Aorta (tissue), 5 donors: ENCODE results near the gene NOC2L. TPM values are rescaled to one million over a fixed set of nuclear protein-coding genes. Genes with fewer than 3 reads are reported as not detected.

Experiments used
- ATAC-seq: fragments of 200-7000 bp; cut with Tn5 transposase; one replicate; pipeline ENCODE4 v1.9.1; 2022; ENCODE audit warnings: moderate library complexity; ENCODE audit not compliant: low FRiP score
- DNase-seq, 2 donors: peaks; one replicate each; pipeline ENCODE4 v3.0.0-alpha.2; 2020
- H3K27ac ChIP-seq, 2 donors: one replicate each; pipeline ENCODE4 v1.5.1; 2013; ENCODE audit warnings: low read length in 2 of 2, mild to moderate bottlenecking in 2 of 2, moderate library complexity in 2 of 2, control low read depth in 1 of 2, inconsistent platforms in 1 of 2, low read depth in 1 of 2
- H3K27me3 ChIP-seq, 2 donors: one replicate each; pipeline ENCODE4 v1.6.1; 2013; ENCODE audit warnings: control low read depth in 1 of 2, low read length in 1 of 2, mild to moderate bottlenecking in 1 of 2, moderate library complexity in 1 of 2; ENCODE audit not compliant: insufficient read depth in 2 of 2, control insufficient read depth in 1 of 2
- H3K36me3 ChIP-seq, 2 donors: one replicate each; pipeline ENCODE4 v1.6.1; 2013; ENCODE audit warnings: control low read depth in 1 of 2, low read length in 1 of 2, mild to moderate bottlenecking in 1 of 2; ENCODE audit not compliant: insufficient read depth in 2 of 2, control insufficient read depth in 1 of 2
- H3K4me1 ChIP-seq, 2 donors: one replicate each; pipeline ENCODE4 v1.6.1; 2013; ENCODE audit warnings: low read length in 2 of 2, control low read depth in 1 of 2, mild to moderate bottlenecking in 1 of 2, moderate library complexity in 1 of 2; ENCODE audit not compliant: insufficient read depth in 2 of 2, control insufficient read depth in 1 of 2
- H3K4me3 ChIP-seq, 2 donors: one replicate each; pipeline ENCODE4 v1.5.1; 2013; ENCODE audit warnings: low read length in 2 of 2, control low read depth in 1 of 2, mild to moderate bottlenecking in 1 of 2
- H3K9me3 ChIP-seq: one replicate; pipeline ENCODE4 v1.6.1; 2013; ENCODE audit warnings: mild to moderate bottlenecking, low read length; ENCODE audit not compliant: control insufficient read depth
- WGBS, 2 donors: extraction: QIAGEN DNeasy Blood & Tissue Kit; methylation state at CpG; one replicate each; pipeline ENCODE4 v1.1.7; 2013; 5-methylcytosine and 5-hydroxymethylcytosine counted together
- intact Hi-C, 2 donors: fragments of 100-400 bp; cut with DNase I; formaldehyde crosslinking; loops; one replicate each; pipeline versions ENCODE4 v1.14.2 to v1.15.0; 2022
- polyA plus RNA-seq, 2 donors: library from polyadenylated mRNA; stranded (reverse); fragments of 200-250 nt; gene quantifications; one replicate each; pipeline ENCODE4 v1.2.3, GENCODE V29; 2013
- total RNA-seq, 2 donors: library from RNA; stranded (reverse); fragmentation: NEBNext Ultra II Directional; extraction: Animal tissue kit (Norgen Biotek cat#: 25700); gene quantifications; one replicate each; pipeline ENCODE4 v1.2.1, GENCODE V29; 2021
- donor health status: healthy with polysubstance abuse.
- donor health status: Bipolar disorder and iron deficiency.
- donor health status: DM: no; HTN: no; CAD: no.
- donor health status: DM: no; HTN: no; CAD: no.
- donor health status: DM: yes; HTN: yes; CAD: no.

NOC2L gene
- total and polyA plus RNA-seq, 4 donors: 17.3 to 55.5 (median 38.6) TPM

GRCh38 chr1:927234-927633 is 31.8 kb downstream of the NOC2L start:
- Histone ChIP-seq H3K27ac (no peak overlapping the region), H3K27me3 (no peaks in the 10 kb centered on the region), H3K4me1 (no peaks in the 10 kb centered on the region), H3K4me3 (no peak overlapping the region), H3K9me3 (no peaks in the 10 kb centered on the region), H3K36me3 (no peaks in the 10 kb centered on the region)
- intact Hi-C loops: loop anchor here in 1 of 2 donors (10.0 kb wide), 1 partner anchor 78 kb away; the partner anchor contains the start of gene HES4
- 76 to 84% methylated on average over 9 of the region's 9 CpGs for WGBS, 2 donors
- DNase-seq (no peak), ATAC-seq (no peak)

DNA sequence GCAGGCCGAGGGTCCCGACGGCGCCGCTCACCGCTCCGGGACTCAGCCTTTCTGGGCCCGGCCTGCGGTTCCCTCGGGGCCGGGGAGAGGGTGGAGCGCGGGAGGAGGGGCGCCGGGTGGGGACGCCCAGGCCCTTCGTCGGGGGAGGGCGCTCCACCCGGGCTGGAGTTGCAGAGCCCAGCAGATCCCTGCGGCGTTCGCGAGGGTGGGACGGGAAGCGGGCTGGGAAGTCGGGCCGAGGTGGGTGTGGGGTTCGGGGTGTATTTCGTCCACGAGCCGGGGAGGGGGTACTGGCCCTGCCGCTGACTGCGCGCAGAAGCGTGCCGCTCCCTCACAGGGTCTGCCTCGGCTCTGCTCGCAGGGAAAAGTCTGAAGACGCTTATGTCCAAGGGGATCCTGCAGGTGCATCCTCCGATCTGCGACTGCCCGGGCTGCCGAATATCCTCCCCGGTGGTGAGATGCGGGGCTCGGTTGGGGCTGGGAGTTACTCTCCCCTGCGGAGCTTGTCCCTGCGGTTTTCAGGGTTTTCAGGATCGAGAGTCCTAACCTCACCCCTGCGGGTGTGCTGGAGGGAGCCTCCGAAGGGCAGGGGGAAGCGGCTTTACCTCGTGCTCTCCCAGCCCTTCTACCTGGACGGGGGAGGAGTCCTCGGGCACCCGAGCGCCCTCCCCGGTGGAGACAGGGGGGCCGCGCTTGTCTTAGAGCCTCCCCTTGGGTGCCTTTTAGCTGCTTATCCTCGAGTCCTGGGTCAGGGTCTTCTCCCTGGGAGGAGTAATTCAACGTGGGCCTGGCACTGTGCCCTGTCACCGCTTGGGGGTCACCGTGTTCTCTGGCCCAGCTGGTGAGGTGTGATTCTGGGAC is 33.3 kb downstream of the NOC2L start:
- WGBS, 2 donors: 27 to 31% methylated on average over 59 to 65 of the region's 65 CpGs
- intact Hi-C loops: loop anchor here in 1 of 2 donors (2.0 to 10.0 kb wide), 2 partner anchors 15 to 79 kb away; partner anchors contain the start of gene HES4
- no peaks in the 10 kb centered on the region for H3K27me3 ChIP-seq
- H3K4me3 ChIP-seq: no peak overlapping the region
- H3K36me3 ChIP-seq: no peaks in the 10 kb centered on the region
- ATAC-seq (peak; percentile 65), DNase-seq (peak; percentile 75 to 89)
- no peaks in the 10 kb centered on the region for H3K4me1 ChIP-seq
- no peaks in the 10 kb centered on the region for H3K9me3 ChIP-seq
- no peak overlapping the region for H3K27ac ChIP-seq

GRCh38 chr1:924656-925560 is 34.1 kb downstream of the NOC2L start:
- H3K4me1 ChIP-seq: no peaks in the 10 kb centered on the region

GRCh38 chr1:923991-924655 is 34.9 kb downstream of the NOC2L start:
- no peaks in the 10 kb centered on the region for H3K9me3 ChIP-seq
- DNase-seq (no peak), ATAC-seq (no peak)
- H3K4me1 ChIP-seq: no peaks in the 10 kb centered on the region
- H3K4me3 ChIP-seq: peak overlapping the region; percentile 23 to 28
- no peak overlapping the region for H3K27ac ChIP-seq
- intact Hi-C loops: loop anchor here in 1 of 2 donors (2.0 to 10.0 kb wide), 2 partner anchors 17 to 81 kb away; partner anchors contain the start of gene HES4
- H3K27me3 ChIP-seq: no peaks in the 10 kb centered on the region
- 0 to 1% methylated on average over 38 to 98 of the region's 98 CpGs for WGBS, 2 donors
- H3K36me3 ChIP-seq: no peaks in the 10 kb centered on the region

More at GRCh38 chr1:924656-925560, 34.1 kb downstream of the NOC2L start:
- Histone ChIP-seq H3K36me3 (no peaks in the 10 kb centered on the region), H3K9me3 (no peaks in the 10 kb centered on the region), H3K27me3 (no peaks in the 10 kb centered on the region), H3K27ac (no peak overlapping the region), H3K4me3 (peak overlapping the region; percentile 23)
- no peak for ATAC-seq
- peak in 1 of 2 donors; percentile 89 for DNase-seq
- intact Hi-C loops: loop anchor here in 1 of 2 donors (2.0 to 10.0 kb wide), 2 partner anchors 16 to 80 kb away; partner anchors contain the start of gene HES4
- 1% methylated on average over 96 to 119 of the region's 120 CpGs for WGBS, 2 donors

- H3K4me3 ChIP-seq: peak within 1 kb of the TSS; percentile 23 to 28
- H3K27ac ChIP-seq: no peak within 1 kb of the TSS
- 5 to 6% methylated on average over 71 to 72 of the region's 72 CpGs for WGBS, 2 donors
- DNase-seq: peak; percentile 90 to 97
- H3K4me1 ChIP-seq: no peaks in the 10 kb centered on the region
- peak; percentile 73 for ATAC-seq
- no peaks in the 10 kb centered on the region for H3K36me3 ChIP-seq
- no peaks in the 10 kb centered on the region for H3K27me3 ChIP-seq
- no peaks in the 10 kb centered on the region for H3K9me3 ChIP-seq
- intact Hi-C loops: loop anchor here in 1 of 2 donors (10.0 kb wide), 1 partner anchor 81 kb away; the partner anchor contains the start of gene HES4
These were observed 35.7 kb downstream of the NOC2L start, which contains the start of gene SAMD11 for GRCh38 chr1:923131-923990. SAMD11 (plus strand) TSS chr1:923923; CDS start chr1:924432, 509 bp downstream.

- Histone ChIP-seq H3K36me3 (no peaks in the 10 kb centered on the region), H3K4me1 (no peaks in the 10 kb centered on the region), H3K4me3 (no peak overlapping the region), H3K27me3 (no peaks in the 10 kb centered on the region), H3K9me3 (no peaks in the 10 kb centered on the region), H3K27ac (no peak overlapping the region)
- intact Hi-C loops: loop anchor here in 1 of 2 donors (10.0 kb wide), 1 partner anchor 84 kb away; the partner anchor contains the start of gene HES4
- WGBS, 2 donors: 25 to 29% methylated on average over 33 to 38 of the region's 38 CpGs
- ATAC-seq: peak; percentile 78
- DNase-seq: peak; percentile 78 to 91
These were observed 37.8 kb downstream of the NOC2L start for GRCh38 chr1:921011-921837.

- no peaks in the 10 kb centered on the region for H3K9me3 ChIP-seq
- no peak overlapping the region for H3K4me3 ChIP-seq
- intact Hi-C loops: loop anchor here in 1 of 2 donors (10.0 kb wide), 1 partner anchor 84 kb away; the partner anchor contains the start of gene HES4
- no peak overlapping the region for H3K27ac ChIP-seq
- 38 to 39% methylated on average over 13 of the region's 13 CpGs for WGBS, 2 donors
- H3K27me3 ChIP-seq: no peaks in the 10 kb centered on the region
- no peak for ATAC-seq
- H3K4me1 ChIP-seq: no peaks in the 10 kb centered on the region
- no peaks in the 10 kb centered on the region for H3K36me3 ChIP-seq
- peak in 1 of 2 donors; percentile 45 for DNase-seq
These were observed 38.5 kb downstream of the NOC2L start for GRCh38 chr1:920521-920920.
